GM11168 (cell line): ENCODE results near the gene RUNDC3A.
"Not testable (repeated sequence)": the region's sequence is repeated elsewhere in the genome, so short reads cannot be mapped to it uniquely, and the experiment has no call there.

Experiments
- in situ Hi-C: fragments of 300-500 bp; cut with MboI; formaldehyde crosslinking; loops from one replicate; pipeline ENCODE4 v1.12.0; 2022; ENCODE audit warnings: low sequenced_read_pairs; ENCODE audit not compliant: unreplicated experiment

RUNDC3A gene

GRCh38 chr17:44317545-44317944, 9.1 kb downstream of the RUNDC3A start:
- in situ Hi-C loops, result no loop called here

- in situ Hi-C loops, result no loop called here
Observed at GRCh38 chr17:44318077-44318892, 9.9 kb downstream of the RUNDC3A start.

- in situ Hi-C loops, result no loop called here
Observed at GRCh38 chr17:44320066-44320465, 11.7 kb downstream of the RUNDC3A start.

GRCh38 chr17:44321246-44322120, 13.1 kb downstream of the RUNDC3A start:
- in situ Hi-C loops, result no loop called here

GRCh38 chr17:44322236-44322895, 14.0 kb downstream of the RUNDC3A start:
- in situ Hi-C loops, result no loop called here

GRCh38 chr17:44323359-44324091, 15.1 kb downstream of the RUNDC3A start:
- in situ Hi-C loops, result no loop called here

GRCh38 chr17:44324092-44324570, 15.7 kb downstream of the RUNDC3A start:
- in situ Hi-C loops, result no loop called here

- in situ Hi-C loops, result no loop called here
Observed at GRCh38 chr17:44324571-44325275, 16.3 kb downstream of the RUNDC3A start, which contains the start of gene SLC25A39. SLC25A39 (minus strand) TSS chr17:44324823; CDS start chr17:44323562, 1,261 bp downstream.

- in situ Hi-C loops, result no loop called here
Observed at GRCh38 chr17:44326861-44327444, 18.6 kb downstream of the RUNDC3A start.

GRCh38 chr17:44327715-44328449, 19.5 kb downstream of the RUNDC3A start:
- in situ Hi-C loops, result no loop called here

GRCh38 chr17:44329516-44329915, 21.1 kb downstream of the RUNDC3A start:
- in situ Hi-C loops, result not testable (repeated sequence)

- in situ Hi-C loops, result loop anchor here (5.0 kb wide), 1 partner anchor 118 kb away; no protein-coding TSS in a partner anchor
Observed at GRCh38 chr17:44330263-44330662, 21.9 kb downstream of the RUNDC3A start.

GRCh38 chr17:44331249-44331760, 22.9 kb downstream of the RUNDC3A start:
- in situ Hi-C loops, result loop anchor here (5.0 kb wide), 1 partner anchor 119 kb away; no protein-coding TSS in a partner anchor

- in situ Hi-C loops, result loop anchor here (5.0 kb wide), 1 partner anchor 121 kb away; no protein-coding TSS in a partner anchor
Observed at GRCh38 chr17:44333371-44333770, 25.0 kb downstream of the RUNDC3A start.

GRCh38 chr17:44334315-44334714, 25.9 kb downstream of the RUNDC3A start:
- in situ Hi-C loops, result loop anchor here (5.0 kb wide), 1 partner anchor 122 kb away; no protein-coding TSS in a partner anchor

GRCh38 chr17:44334727-44335126, 26.3 kb downstream of the RUNDC3A start:
- in situ Hi-C loops, result loop anchor here (5.0 kb wide), 1 partner anchor 122 kb away; no protein-coding TSS in a partner anchor

- in situ Hi-C loops, result no loop called here
Observed at GRCh38 chr17:44335564-44335963, 27.2 kb downstream of the RUNDC3A start.

- in situ Hi-C loops, result no loop called here
Observed at GRCh38 chr17:44335968-44336367, 27.6 kb downstream of the RUNDC3A start.
